Measurements from ENCODE around the gene SLC38A3. TPM values are rescaled to one million over a fixed set of nuclear protein-coding genes. Genes with fewer than 3 reads are reported as not detected.

The SLC38A3 gene
- total and polyA plus RNA-seq, 2 donors from 2014 or later, result 1.6 to 4.2 TPM

- peaks cover 0 to 2% (median 0%) of the 10 kb centered on the region in 3 donors for H3K4me1 ChIP-seq (ENCODE audit: control insufficient read depth in 2 of 3, insufficient read depth in 2 of 3, low read depth in 1 of 3, low read length in 3 of 3)
- H3K27me3 ChIP-seq (ENCODE audit: control insufficient read depth, insufficient read depth, low read length), result no peaks in the 10 kb centered on the region
- H3K27ac ChIP-seq (ENCODE audit: low read depth in 2 of 2, low read length in 2 of 2), result no peak overlapping the region
- no peak overlapping the region for H3K4me3 ChIP-seq (ENCODE audit: low read length in 3 of 3)
- FAIRE-seq, result no peak
- no peak for TF ChIP-seq CTCF (IDR thresholded peaks at IDR 0.05; ENCODE audit: borderline replicate concordance, extremely low read depth, insufficient read depth)
- DNase-seq, result no peak
- H3K9me3 ChIP-seq (ENCODE audit: control insufficient read depth in 2 of 3, insufficient read depth in 1 of 3, low read length in 3 of 3), result no peaks in the 10 kb centered on the region
- intact Hi-C loops (cut with DNase I), result no loop called here
- no peak overlapping the region for H3K9ac ChIP-seq (ENCODE audit: low read length in 3 of 3)
- no peaks in the 10 kb centered on the region for H3K36me3 ChIP-seq (ENCODE audit: control insufficient read depth in 2 of 3, insufficient read depth in 3 of 3, low read length in 3 of 3)
Observed at GRCh38 chr3:50219285-50219684, 14.2 kb downstream of the SLC38A3 start.

- DNase-seq (no peak), FAIRE-seq (no peak)
- Histone ChIP-seq H3K4me3 (ENCODE audit: low read length in 3 of 3) (no peak overlapping the region), H3K27me3 (ENCODE audit: control insufficient read depth, insufficient read depth, low read length) (no peaks in the 10 kb centered on the region), H3K9ac (ENCODE audit: low read length in 3 of 3) (no peak overlapping the region), H3K27ac (ENCODE audit: low read depth in 2 of 2, low read length in 2 of 2) (no peak overlapping the region), H3K9me3 (ENCODE audit: control insufficient read depth in 2 of 3, insufficient read depth in 1 of 3, low read length in 3 of 3) (no peaks in the 10 kb centered on the region), H3K36me3 (ENCODE audit: control insufficient read depth in 2 of 3, insufficient read depth in 3 of 3, low read length in 3 of 3) (no peaks in the 10 kb centered on the region), H3K4me1 (ENCODE audit: control insufficient read depth in 2 of 3, insufficient read depth in 2 of 3, low read depth in 1 of 3, low read length in 3 of 3) (peaks cover 0 to 2% (median 0%) of the 10 kb centered on the region in 3 donors)
- intact Hi-C loops (cut with DNase I), result no loop called here
- TF ChIP-seq CTCF (IDR thresholded peaks at IDR 0.05; ENCODE audit: borderline replicate concordance, extremely low read depth, insufficient read depth), result no peak
Observed at GRCh38 chr3:50220109-50220508, 15.0 kb downstream of the SLC38A3 start.

- no peak for FAIRE-seq
- H3K4me3 ChIP-seq (ENCODE audit: low read length in 3 of 3), result no peak overlapping the region
- intact Hi-C loops (cut with DNase I), result no loop called here
- H3K9ac ChIP-seq (ENCODE audit: low read length in 3 of 3), result peak overlapping the region in 1 of 3 donors; percentile 7
- H3K27ac ChIP-seq (ENCODE audit: low read depth in 2 of 2, low read length in 2 of 2), result peak overlapping the region in 1 of 2 donors; percentile 23
- no peaks in the 10 kb centered on the region for H3K36me3 ChIP-seq (ENCODE audit: control insufficient read depth in 2 of 3, insufficient read depth in 3 of 3, low read length in 3 of 3)
- peaks cover 0 to 2% (median 0%) of the 10 kb centered on the region in 3 donors for H3K4me1 ChIP-seq (ENCODE audit: control insufficient read depth in 2 of 3, insufficient read depth in 2 of 3, low read depth in 1 of 3, low read length in 3 of 3)
- TF ChIP-seq CTCF (IDR thresholded peaks at IDR 0.05; ENCODE audit: borderline replicate concordance, extremely low read depth, insufficient read depth), result no peak
- no peak for DNase-seq
- H3K27me3 ChIP-seq (ENCODE audit: control insufficient read depth, insufficient read depth, low read length), result no peaks in the 10 kb centered on the region
- H3K9me3 ChIP-seq (ENCODE audit: control insufficient read depth in 2 of 3, insufficient read depth in 1 of 3, low read length in 3 of 3), result no peaks in the 10 kb centered on the region
Observed at GRCh38 chr3:50221051-50221410, 16.0 kb downstream of the SLC38A3 start.
